Transverse colon (tissue), 4 donors: ENCODE data around the gene CLEC18C.

Experiments
- POLR2A ChIP-seq: fragments of 450-650 bp; IDR thresholded peaks from one replicate; pipeline ENCODE4 v1.6.1; 2016; ENCODE audit warnings: antibody characterized with exemption, mild to moderate bottlenecking, moderate library complexity
- POLR2AphosphoS5 ChIP-seq, 3 donors: sonication (generic); formaldehyde crosslinking; IDR thresholded peaks; one replicate each; pipeline ENCODE4 v1.6.1; 2016; ENCODE audit warnings: antibody characterized with exemption in 3 of 3
- TF ChIP-seq, protein P1 (sequence below), 5 experiments: fragments of 200-600 bp in 3 of 5; fragments of 450-650 bp in 2 of 5; sonication (generic) in 3 of 5; IDR thresholded peaks; 1 replicate in 2 of 5; 2 replicates in 3 of 5; pipeline ENCODE4 v1.5.1; 2016 to 2017; ENCODE audit warnings: antibody characterized with exemption in 5 of 5, inconsistent platforms in 3 of 5, mild to moderate bottlenecking in 2 of 5, moderate library complexity in 1 of 5

DNA sequence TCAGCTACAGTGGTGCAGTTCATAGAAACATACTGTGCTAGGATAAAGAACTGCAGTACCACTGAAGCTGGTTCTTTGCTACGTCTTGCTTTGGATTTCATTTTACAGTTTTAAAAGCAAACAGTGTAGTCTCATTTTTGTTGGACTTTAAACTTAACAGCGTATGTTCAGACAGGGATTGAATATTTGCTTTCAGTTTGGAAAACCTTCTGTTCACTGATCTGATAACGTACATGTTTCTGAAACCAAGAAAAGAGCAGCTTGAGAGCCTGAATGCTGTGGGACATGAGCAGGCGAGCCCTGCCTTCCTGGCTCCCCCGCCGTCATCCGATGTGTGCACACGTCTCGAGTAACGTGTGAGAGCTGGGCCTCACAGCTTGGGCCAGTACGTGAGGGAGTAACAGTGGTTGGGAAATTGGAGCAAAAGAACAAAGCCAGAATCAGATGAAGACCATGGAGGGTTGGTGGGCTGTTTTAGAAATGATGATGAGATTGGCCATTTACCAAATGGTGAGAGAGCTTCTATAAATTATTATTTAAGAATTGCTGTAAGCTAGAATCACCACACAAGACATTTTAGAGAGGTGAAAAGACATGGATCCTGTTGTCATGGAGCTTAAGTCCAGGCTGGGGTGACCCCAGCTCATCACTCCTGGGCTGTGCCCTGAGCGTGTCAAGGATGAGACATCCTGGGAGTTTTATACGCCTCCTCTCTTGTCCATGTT, 20.8 kb upstream of the CLEC18C start:
- TF ChIP-seq POLR2A (no peak), POLR2AphosphoS5 (IDR thresholded peaks at IDR 0.05) (peak in 2 of 3 donors; percentile 20 to 38)
- TF ChIP-seq, protein P1, sequence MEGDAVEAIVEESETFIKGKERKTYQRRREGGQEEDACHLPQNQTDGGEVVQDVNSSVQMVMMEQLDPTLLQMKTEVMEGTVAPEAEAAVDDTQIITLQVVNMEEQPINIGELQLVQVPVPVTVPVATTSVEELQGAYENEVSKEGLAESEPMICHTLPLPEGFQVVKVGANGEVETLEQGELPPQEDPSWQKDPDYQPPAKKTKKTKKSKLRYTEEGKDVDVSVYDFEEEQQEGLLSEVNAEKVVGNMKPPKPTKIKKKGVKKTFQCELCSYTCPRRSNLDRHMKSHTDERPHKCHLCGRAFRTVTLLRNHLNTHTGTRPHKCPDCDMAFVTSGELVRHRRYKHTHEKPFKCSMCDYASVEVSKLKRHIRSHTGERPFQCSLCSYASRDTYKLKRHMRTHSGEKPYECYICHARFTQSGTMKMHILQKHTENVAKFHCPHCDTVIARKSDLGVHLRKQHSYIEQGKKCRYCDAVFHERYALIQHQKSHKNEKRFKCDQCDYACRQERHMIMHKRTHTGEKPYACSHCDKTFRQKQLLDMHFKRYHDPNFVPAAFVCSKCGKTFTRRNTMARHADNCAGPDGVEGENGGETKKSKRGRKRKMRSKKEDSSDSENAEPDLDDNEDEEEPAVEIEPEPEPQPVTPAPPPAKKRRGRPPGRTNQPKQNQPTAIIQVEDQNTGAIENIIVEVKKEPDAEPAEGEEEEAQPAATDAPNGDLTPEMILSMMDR (IDR thresholded peaks at IDR 0.05) = no peak
